NT2/D1 (cell line): ENCODE results near the gene KMT2E.

ENCODE experiments used
- SUZ12 ChIP-seq: IDR thresholded peaks from 2 replicates; pipeline ENCODE4 v1.6.1; 2011; ENCODE audit not compliant: insufficient read length, insufficient read depth; ENCODE audit errors: extremely low read depth
- YY1 ChIP-seq: IDR thresholded peaks from 2 replicates; pipeline ENCODE4 v1.6.1; 2011; ENCODE audit not compliant: insufficient read length, insufficient read depth
- ZNF274 ChIP-seq: IDR thresholded peaks from 2 replicates; pipeline ENCODE4 v1.6.1; 2011; ENCODE audit warnings: mild to moderate bottlenecking, low read depth, low read length

- TF ChIP-seq YY1 (no peak), ZNF274 (no peak), SUZ12 (no peak)
Observed at GRCh38 chr7:104969183-104969582, 44.8 kb upstream of the KMT2E start.
